Thyroid gland (tissue), 4 donors: ENCODE data around the gene ZNF823.

Experiments
- POLR2A ChIP-seq, 2 donors: fragments of 450-650 bp; IDR thresholded peaks; one replicate each; pipeline ENCODE4 v1.6.1; 2017; ENCODE audit warnings: antibody characterized with exemption in 2 of 2, mild to moderate bottlenecking in 2 of 2, moderate library complexity in 1 of 2
- TF ChIP-seq, protein P1 (sequence below), 6 experiments: fragments of 200-600 bp in 3 of 6; fragments of 450-650 bp in 3 of 6; sonication (generic) in 3 of 6; IDR thresholded peaks; one replicate each; pipeline ENCODE4 v1.5.1; 2016 to 2019; ENCODE audit warnings: antibody characterized with exemption in 6 of 6, mild to moderate bottlenecking in 2 of 6, inconsistent platforms in 1 of 6, moderate library complexity in 1 of 6

DNA sequence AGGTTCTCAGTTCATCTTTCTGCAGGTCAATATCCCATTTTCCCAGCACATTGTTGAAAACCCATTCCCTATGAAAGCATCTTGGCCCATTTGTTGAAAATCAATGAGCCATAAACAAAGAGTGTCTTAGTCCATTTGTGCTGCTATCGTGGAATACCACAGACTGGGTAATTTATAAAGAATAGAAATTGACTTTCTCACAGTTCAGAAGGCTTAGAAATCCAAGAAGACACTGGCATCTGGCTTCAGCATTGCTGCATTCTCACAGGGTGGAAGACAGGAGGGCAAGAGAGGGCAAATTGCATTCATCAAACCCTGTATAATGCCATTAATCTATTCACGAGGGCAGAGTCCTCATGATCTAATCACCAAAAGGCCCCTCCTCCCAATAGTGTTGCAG, 34.1 kb downstream of the ZNF823 start:
- TF ChIP-seq POLR2A (IDR thresholded peaks at IDR 0.05), result no peak
- TF ChIP-seq, protein P1, sequence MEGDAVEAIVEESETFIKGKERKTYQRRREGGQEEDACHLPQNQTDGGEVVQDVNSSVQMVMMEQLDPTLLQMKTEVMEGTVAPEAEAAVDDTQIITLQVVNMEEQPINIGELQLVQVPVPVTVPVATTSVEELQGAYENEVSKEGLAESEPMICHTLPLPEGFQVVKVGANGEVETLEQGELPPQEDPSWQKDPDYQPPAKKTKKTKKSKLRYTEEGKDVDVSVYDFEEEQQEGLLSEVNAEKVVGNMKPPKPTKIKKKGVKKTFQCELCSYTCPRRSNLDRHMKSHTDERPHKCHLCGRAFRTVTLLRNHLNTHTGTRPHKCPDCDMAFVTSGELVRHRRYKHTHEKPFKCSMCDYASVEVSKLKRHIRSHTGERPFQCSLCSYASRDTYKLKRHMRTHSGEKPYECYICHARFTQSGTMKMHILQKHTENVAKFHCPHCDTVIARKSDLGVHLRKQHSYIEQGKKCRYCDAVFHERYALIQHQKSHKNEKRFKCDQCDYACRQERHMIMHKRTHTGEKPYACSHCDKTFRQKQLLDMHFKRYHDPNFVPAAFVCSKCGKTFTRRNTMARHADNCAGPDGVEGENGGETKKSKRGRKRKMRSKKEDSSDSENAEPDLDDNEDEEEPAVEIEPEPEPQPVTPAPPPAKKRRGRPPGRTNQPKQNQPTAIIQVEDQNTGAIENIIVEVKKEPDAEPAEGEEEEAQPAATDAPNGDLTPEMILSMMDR (IDR thresholded peaks at IDR 0.05), result no peak
